ENCODE results near the gene FNDC3B. TPM values are rescaled to one million over a fixed set of nuclear protein-coding genes. Genes with fewer than 3 reads are reported as not detected.

Gene FNDC3B
- total and polyA plus RNA-seq, 2 of the 8 experiments (the other 6 are each of a cell fraction or from before 2014, with no cell fraction given) = 14.1 to 44.4 TPM

GRCh38 chr3:172046268-172046915 is 7.0 kb downstream of the FNDC3B start (continued):
- TF ChIP-seq RAD21 (IDR thresholded peaks at IDR 0.05 in 1 of 2, conservative IDR thresholded peaks at IDR 0.05 in 1 of 2; ENCODE audit: low read depth in 2 of 2, low read length in 2 of 2) = no peak
- no peak for TF ChIP-seq ZNF274 (IDR thresholded peaks at IDR 0.05; ENCODE audit: borderline replicate concordance, extremely low read depth, low read length)
- no peak for TF ChIP-seq KDM1A (IDR thresholded peaks at IDR 0.05; ENCODE audit: borderline replicate concordance, low read length)
- TF ChIP-seq RFX5 (IDR thresholded peaks at IDR 0.05; ENCODE audit: borderline replicate concordance, low read depth, low read length) = no peak
- no peak for TF ChIP-seq ATF2 (IDR thresholded peaks at IDR 0.05; ENCODE audit: low read length)
- TF ChIP-seq JUN (IDR thresholded peaks at IDR 0.05; ENCODE audit: low read depth, low read length) = no peak
